Left colon (tissue), 2 donors: ENCODE data around the gene SHC3. TPM values are rescaled to one million over a fixed set of nuclear protein-coding genes. Genes with fewer than 3 reads are reported as not detected.

ENCODE experiments used
- ATAC-seq: fragments of 200-7000 bp; cut with Tn5 transposase; one replicate; pipeline ENCODE4 v1.9.1; 2020; ENCODE audit warnings: mild to moderate bottlenecking, moderate library complexity
- DNase-seq, 2 donors: peaks; one replicate each; pipeline ENCODE4 v3.0.0-alpha.2; 2020
- intact Hi-C, 2 donors: fragments of 100-400 bp; cut with DNase I in 1 of 2; cut with micrococcal nuclease in 1 of 2; formaldehyde crosslinking; loops; one replicate each; pipeline versions ENCODE4 v1.11.2 to v1.14.0; 2022; cut with DNase I, micrococcal nuclease
- total RNA-seq, 2 donors: library from RNA; stranded (reverse); fragmentation: NEBNext Ultra II Directional; extraction: Animal tissue kit (Norgen Biotek cat#: 25700); gene quantifications; one replicate each; pipeline ENCODE4 v1.2.1, GENCODE V29; 2021
- donor health status: DM: no; HTN: no; CAD: no.
- donor health status: DM: yes; HTN: yes; CAD: no.

The SHC3 gene
- total RNA-seq, 2 donors from 2014 or later = 0.27 to 1.6 TPM

GRCh38 chr9:88984543-88984883 lies 194.1 kb downstream of the SHC3 start:
- ATAC-seq (no peak), DNase-seq (no peak)
- intact Hi-C loops = no loop called here

GRCh38 chr9:88983865-88984542 lies 194.6 kb downstream of the SHC3 start:
- intact Hi-C loops = no loop called here
- ATAC-seq = no peak
- DNase-seq = no peak

- intact Hi-C loops = no loop called here
- no peak for DNase-seq
- ATAC-seq = no peak
Measured at GRCh38 chr9:88980740-88981203, 197.8 kb downstream of the SHC3 start.

- DNase-seq (no peak), ATAC-seq (no peak)
- intact Hi-C loops = no loop called here
Measured at GRCh38 chr9:88979791-88980190, 198.8 kb downstream of the SHC3 start.

GRCh38 chr9:88979021-88979420 lies 199.6 kb downstream of the SHC3 start:
- DNase-seq = no peak
- no peak for ATAC-seq
- intact Hi-C loops = no loop called here

GRCh38 chr9:88978034-88978433 lies 200.6 kb downstream of the SHC3 start:
- DNase-seq (no peak), ATAC-seq (no peak)
- intact Hi-C loops = no loop called here

- intact Hi-C loops = no loop called here
- ATAC-seq = no peak
Measured at GRCh38 chr9:88976890-88977257, 201.7 kb downstream of the SHC3 start.

GRCh38 chr9:88975966-88976889 lies 202.4 kb downstream of the SHC3 start:
- intact Hi-C loops = no loop called here
- DNase-seq (no peak), ATAC-seq (no peak)

More at GRCh38 chr9:88976890-88977257, 201.7 kb downstream of the SHC3 start:
- no peak for DNase-seq

- ATAC-seq (no peak), DNase-seq (no peak)
- intact Hi-C loops = no loop called here
Measured at GRCh38 chr9:88974641-88975040, 204.0 kb downstream of the SHC3 start.

- intact Hi-C loops = no loop called here
- DNase-seq = no peak
- no peak for ATAC-seq
Measured at GRCh38 chr9:88973281-88974045, 205.2 kb downstream of the SHC3 start.

- intact Hi-C loops = no loop called here
- DNase-seq (no peak), ATAC-seq (no peak)
Measured at GRCh38 chr9:88972401-88972800, 206.2 kb downstream of the SHC3 start.

GRCh38 chr9:88971131-88971960 lies 207.3 kb downstream of the SHC3 start:
- DNase-seq (no peak), ATAC-seq (no peak)
- intact Hi-C loops = no loop called here

GRCh38 chr9:88969646-88970373 lies 208.8 kb downstream of the SHC3 start:
- intact Hi-C loops = no loop called here
- ATAC-seq = no peak

GRCh38 chr9:88968799-88969198 lies 209.8 kb downstream of the SHC3 start:
- intact Hi-C loops = no loop called here
- no peak for ATAC-seq

More at GRCh38 chr9:88969646-88970373, 208.8 kb downstream of the SHC3 start:
- no peak for DNase-seq

GRCh38 chr9:88966894-88967676 lies 211.5 kb downstream of the SHC3 start:
- intact Hi-C loops = no loop called here
- ATAC-seq (no peak), DNase-seq (no peak)

More at GRCh38 chr9:88968799-88969198, 209.8 kb downstream of the SHC3 start:
- no peak for DNase-seq

GRCh38 chr9:88965473-88965872 lies 213.1 kb downstream of the SHC3 start:
- ATAC-seq = no peak
- no peak for DNase-seq
- intact Hi-C loops = no loop called here

GRCh38 chr9:88960632-88961031 lies 218.0 kb downstream of the SHC3 start:
- ATAC-seq (no peak), DNase-seq (no peak)
- intact Hi-C loops = no loop called here
